Thyroid gland (tissue), 4 donors: ENCODE results near the gene MMP24OS.

Experiments used
- CTCF ChIP-seq, 6 experiments: fragments of 200-600 bp in 3 of 6; fragments of 450-650 bp in 3 of 6; sonication (generic) in 3 of 6; IDR thresholded peaks; one replicate each; pipeline ENCODE4 v1.5.1; 2016 to 2019; ENCODE audit warnings: antibody characterized with exemption in 6 of 6, mild to moderate bottlenecking in 2 of 6, inconsistent platforms in 1 of 6, moderate library complexity in 1 of 6
- POLR2A ChIP-seq, 2 donors: fragments of 450-650 bp; IDR thresholded peaks; one replicate each; pipeline ENCODE4 v1.6.1; 2017; ENCODE audit warnings: antibody characterized with exemption in 2 of 2, mild to moderate bottlenecking in 2 of 2, moderate library complexity in 1 of 2

- TF ChIP-seq CTCF (IDR thresholded peaks at IDR 0.05): no peak
- TF ChIP-seq POLR2A (IDR thresholded peaks at IDR 0.05): no peak
Measured at GRCh38 chr20:35286077-35286898, 8.4 kb upstream of the MMP24OS start.
